Measurements from ENCODE around the gene HS6ST3. TPM values are rescaled to one million over a fixed set of nuclear protein-coding genes. Genes with fewer than 3 reads are reported as not detected.

Gene HS6ST3
- total and polyA plus RNA-seq, 2 donors (not counting 3 experiments of a cell fraction or from before 2014, with no cell fraction given) = 0.03 to 0.15 TPM

DNA sequence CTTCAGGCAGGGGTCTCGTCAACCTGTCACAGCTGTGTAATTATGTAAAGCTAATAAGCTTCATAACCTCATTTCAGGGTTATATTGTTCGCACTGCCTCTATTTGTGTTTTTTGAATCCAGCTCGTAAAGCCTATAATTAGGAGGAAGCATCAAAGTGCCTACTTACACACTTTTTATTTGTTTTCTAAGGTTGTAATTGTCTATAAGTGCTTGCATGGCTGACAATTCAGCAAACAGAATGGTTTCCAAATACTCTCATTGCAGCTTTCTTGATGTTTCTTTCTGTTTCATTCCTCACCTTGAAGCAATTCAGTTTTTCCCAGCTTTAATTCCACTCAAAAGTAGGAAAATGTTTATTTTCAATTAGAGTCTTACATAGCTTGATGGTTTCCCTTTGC lies 336.3 kb downstream of the HS6ST3 start:
- Histone ChIP-seq H3K79me2 (ENCODE audit: control insufficient read depth, insufficient read depth, low read length) (no peaks in the 10 kb centered on the region), H3K4me3 (replicated peaks in 1 of 3; ENCODE audit: insufficient read depth in 1 of 3, low read depth in 1 of 3, low read length in 3 of 3) (no peak overlapping the region), H2AFZ (ENCODE audit: low read depth, low read length) (no peak overlapping the region), H3K9me1 (replicated peaks; ENCODE audit: control insufficient read depth, extremely low read depth, insufficient read depth, low read length) (no peaks in the 10 kb centered on the region), H3K4me1 (ENCODE audit: control insufficient read depth, extremely low read depth, insufficient read depth, low read length) (no peaks in the 10 kb centered on the region), H3K36me3 (ENCODE audit: control insufficient read depth in 2 of 2, extremely low read depth in 1 of 2, insufficient read depth in 2 of 2, low read length in 2 of 2) (no peaks in the 10 kb centered on the region), H3K9me3 (replicated peaks; ENCODE audit: control insufficient read depth, insufficient read depth, low read length) (no peaks in the 10 kb centered on the region), H3K4me2 (ENCODE audit: insufficient read depth, low read length) (no peak overlapping the region), H3K27ac (ENCODE audit: insufficient read depth, low read depth, low read length) (no peak overlapping the region), H4K20me1 (replicated peaks; ENCODE audit: control insufficient read depth, extremely low read depth, insufficient read depth, low read length) (no peaks in the 10 kb centered on the region), H3K27me3 (ENCODE audit: control insufficient read depth in 2 of 2, insufficient read depth in 2 of 2, low read length in 2 of 2) (no peaks in the 10 kb centered on the region), H3K9ac (replicated peaks; ENCODE audit: extremely low read depth, insufficient read depth, low read length) (no peak overlapping the region)
- TF ChIP-seq GATA2 (IDR thresholded peaks at IDR 0.05; ENCODE audit: insufficient read depth, insufficient read length, low read depth, low read length) (no peak), EZH2 (IDR thresholded peaks at IDR 0.05; ENCODE audit: borderline replicate concordance, low read depth, low read length, severe bottlenecking) (no peak), FOS (IDR thresholded peaks at IDR 0.05; ENCODE audit: borderline replicate concordance, insufficient read depth, low read length) (no peak), MYC (IDR thresholded peaks at IDR 0.05; ENCODE audit: low read depth, low read length) (no peak), JUN (IDR thresholded peaks at IDR 0.05; ENCODE audit: borderline replicate concordance, insufficient read depth, insufficient read length, low read depth) (no peak), POLR2A (IDR thresholded peaks at IDR 0.05; ENCODE audit: low read depth, low read length) (no peak), POLR2AphosphoS5 (IDR thresholded peaks at IDR 0.05; ENCODE audit: insufficient read depth, low read depth, low read length) (no peak)
- TF ChIP-seq, protein P1, sequence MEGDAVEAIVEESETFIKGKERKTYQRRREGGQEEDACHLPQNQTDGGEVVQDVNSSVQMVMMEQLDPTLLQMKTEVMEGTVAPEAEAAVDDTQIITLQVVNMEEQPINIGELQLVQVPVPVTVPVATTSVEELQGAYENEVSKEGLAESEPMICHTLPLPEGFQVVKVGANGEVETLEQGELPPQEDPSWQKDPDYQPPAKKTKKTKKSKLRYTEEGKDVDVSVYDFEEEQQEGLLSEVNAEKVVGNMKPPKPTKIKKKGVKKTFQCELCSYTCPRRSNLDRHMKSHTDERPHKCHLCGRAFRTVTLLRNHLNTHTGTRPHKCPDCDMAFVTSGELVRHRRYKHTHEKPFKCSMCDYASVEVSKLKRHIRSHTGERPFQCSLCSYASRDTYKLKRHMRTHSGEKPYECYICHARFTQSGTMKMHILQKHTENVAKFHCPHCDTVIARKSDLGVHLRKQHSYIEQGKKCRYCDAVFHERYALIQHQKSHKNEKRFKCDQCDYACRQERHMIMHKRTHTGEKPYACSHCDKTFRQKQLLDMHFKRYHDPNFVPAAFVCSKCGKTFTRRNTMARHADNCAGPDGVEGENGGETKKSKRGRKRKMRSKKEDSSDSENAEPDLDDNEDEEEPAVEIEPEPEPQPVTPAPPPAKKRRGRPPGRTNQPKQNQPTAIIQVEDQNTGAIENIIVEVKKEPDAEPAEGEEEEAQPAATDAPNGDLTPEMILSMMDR (IDR thresholded peaks at IDR 0.05; ENCODE audit: extremely low read depth in 1 of 2, insufficient read depth in 1 of 2, low read depth in 1 of 2, low read length in 2 of 2) = no peak
- TF ChIP-seq, protein P2, sequence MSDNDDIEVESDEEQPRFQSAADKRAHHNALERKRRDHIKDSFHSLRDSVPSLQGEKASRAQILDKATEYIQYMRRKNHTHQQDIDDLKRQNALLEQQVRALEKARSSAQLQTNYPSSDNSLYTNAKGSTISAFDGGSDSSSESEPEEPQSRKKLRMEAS (IDR thresholded peaks at IDR 0.05; ENCODE audit: insufficient read depth, insufficient read length) = no peak
- FAIRE-seq = no peak
- no peak for DNase-seq (ENCODE audit: low read depth, low spot score)
- intact Hi-C loops (cut with micrococcal nuclease) = no loop called here
- dilution Hi-C loops (cut with MboI; ENCODE audit: extremely low pct_ligation_motif_present, low sequenced_read_pairs) = no loop called here
- ChIA-PET CTCF (no interaction called here), POLR2A (no interaction called here)
- no TSS peak for BruUV-seq (replicated peaks)

Measured in endothelial cell of umbilical vein (primary cell).